ENCODE results near the gene TMEM250.

TMEM250 gene

GRCh38 chr9:136093995-136094881 lies 24.4 kb downstream of the TMEM250 start:
- H3K4me3 ChIP-seq (replicated peaks in 1 of 2; ENCODE audit: low read depth in 2 of 2, low read length in 2 of 2), result peak overlapping the region; percentile 64 to 69
- no peak for TF ChIP-seq CTCF (IDR thresholded peaks at IDR 0.05; ENCODE audit: low read depth, low read length)
- peak; percentile 62 to 68 for DNase-seq (ENCODE audit: low read depth in 2 of 2)

GRCh38 chr9:136093346-136093986 lies 25.2 kb downstream of the TMEM250 start:
- H3K4me3 ChIP-seq (replicated peaks in 1 of 2; ENCODE audit: low read depth in 2 of 2, low read length in 2 of 2), result peak overlapping the region; percentile 64 to 69

GRCh38 chr9:136092741-136093140 lies 25.9 kb downstream of the TMEM250 start:
- no peak for TF ChIP-seq CTCF (IDR thresholded peaks at IDR 0.05; ENCODE audit: low read depth, low read length)
- DNase-seq (ENCODE audit: low read depth in 2 of 2), result no peak
- no peak overlapping the region for H3K4me3 ChIP-seq (replicated peaks in 1 of 2; ENCODE audit: low read depth in 2 of 2, low read length in 2 of 2)

More at GRCh38 chr9:136093346-136093986, 25.2 kb downstream of the TMEM250 start:
- TF ChIP-seq CTCF (IDR thresholded peaks at IDR 0.05; ENCODE audit: low read depth, low read length), result no peak
- DNase-seq (ENCODE audit: low read depth in 2 of 2), result peak; percentile 33 to 38

GRCh38 chr9:136092353-136092650 lies 26.4 kb downstream of the TMEM250 start:
- no peak overlapping the region for H3K4me3 ChIP-seq (replicated peaks in 1 of 2; ENCODE audit: low read depth in 2 of 2, low read length in 2 of 2)
- TF ChIP-seq CTCF (IDR thresholded peaks at IDR 0.05; ENCODE audit: low read depth, low read length), result no peak
- DNase-seq (ENCODE audit: low read depth in 2 of 2), result no peak

GRCh38 chr9:136091582-136092352 lies 26.9 kb downstream of the TMEM250 start:
- peak in 1 of 2 donors; percentile 25 for DNase-seq (ENCODE audit: low read depth in 2 of 2)
- TF ChIP-seq CTCF (IDR thresholded peaks at IDR 0.05; ENCODE audit: low read depth, low read length), result no peak
- H3K4me3 ChIP-seq (replicated peaks in 1 of 2; ENCODE audit: low read depth in 2 of 2, low read length in 2 of 2), result no peak overlapping the region

- no peak overlapping the region for H3K4me3 ChIP-seq (replicated peaks in 1 of 2; ENCODE audit: low read depth in 2 of 2, low read length in 2 of 2)
- DNase-seq (ENCODE audit: low read depth in 2 of 2), result peak in 1 of 2 donors; percentile 32
- no peak for TF ChIP-seq CTCF (IDR thresholded peaks at IDR 0.05; ENCODE audit: low read depth, low read length)
Observed at GRCh38 chr9:136090768-136091581, 27.7 kb downstream of the TMEM250 start.
